Uterus (tissue), 4 donors: ENCODE data around the gene PSMC3IP. TPM values are rescaled to one million over a fixed set of nuclear protein-coding genes. Genes with fewer than 3 reads are reported as not detected.
"Not testable (repeated sequence)": the region's sequence is repeated elsewhere in the genome, so short reads cannot be mapped to it uniquely, and the experiment has no call there.

Experiments used
- DNase-seq, 2 donors: peaks; one replicate each; pipeline ENCODE4 v3.0.0-alpha.2; 2019 to 2020
- H3K27ac ChIP-seq, 2 donors: fragments of 200-600 bp; sonication (generic); 1 replicate in 1 of 2; 2 replicates in 1 of 2; pipeline ENCODE4 v1.5.1; 2016 to 2018
- H3K27me3 ChIP-seq, 2 donors: fragments of 200-600 bp; sonication (generic); one replicate each; pipeline ENCODE4 v1.5.1; 2018 to 2019; ENCODE audit warnings: control low read depth in 1 of 2
- H3K36me3 ChIP-seq, 2 donors: fragments of 200-600 bp; sonication (generic); one replicate each; pipeline ENCODE4 v1.5.1; 2019; ENCODE audit warnings: control low read depth in 1 of 2
- H3K4me1 ChIP-seq, 2 donors: fragments of 200-600 bp; sonication (generic); one replicate each; pipeline ENCODE4 v1.5.1; 2018 to 2019; ENCODE audit warnings: control low read depth in 1 of 2
- H3K4me3 ChIP-seq, 2 donors: fragments of 200-600 bp; sonication (generic); 1 replicate in 1 of 2; 2 replicates in 1 of 2; pipeline ENCODE4 v1.5.1; 2018 to 2019; ENCODE audit warnings: mild to moderate bottlenecking in 1 of 2
- H3K9me3 ChIP-seq, 2 donors: fragments of 200-600 bp; sonication (generic); one replicate each; pipeline ENCODE4 v1.5.1; 2019; ENCODE audit warnings: control low read depth in 1 of 2
- CTCF ChIP-seq, 4 experiments: fragments of 200-600 bp in 2 of 4; fragments of 450-650 bp in 2 of 4; sonication (generic) in 2 of 4; IDR thresholded peaks; one replicate each; pipeline ENCODE4 v1.5.1; 2016 to 2019; ENCODE audit warnings: antibody characterized with exemption in 4 of 4, mild to moderate bottlenecking in 2 of 4, moderate library complexity in 1 of 4
- POLR2A ChIP-seq, 2 donors: fragments of 450-650 bp; IDR thresholded peaks; one replicate each; pipeline ENCODE4 v1.6.1; 2016; ENCODE audit warnings: antibody characterized with exemption in 2 of 2, mild to moderate bottlenecking in 1 of 2, moderate library complexity in 1 of 2
- intact Hi-C: fragments of 100-400 bp; cut with DNase I; formaldehyde crosslinking; loops from one replicate; pipeline ENCODE4 v1.15.1; 2023; ENCODE audit warnings: low total_unique reads
- total RNA-seq, 4 donors: library from RNA; depleted of rRNA in 3 of 4; stranded (reverse); fragments of >200 nt in 3 of 4; gene quantifications; one replicate each; pipeline versions ENCODE4 v1.1.0 to v1.2.4, GENCODE V29; 2014 to 2023
- donor health status: DM: yes; HTN: yes; CAD: no.

Gene PSMC3IP
- total RNA-seq, 4 donors from 2014 or later, result 2.8 to 16.5 (median 5.0) TPM

GRCh38 chr17:42547698-42548069 is 29.8 kb downstream of the PSMC3IP start:
- no peaks in the 10 kb centered on the region for H3K4me1 ChIP-seq
- TF ChIP-seq CTCF (IDR thresholded peaks at IDR 0.05), result no peak
- TF ChIP-seq POLR2A (IDR thresholded peaks at IDR 0.05), result no peak
- H3K36me3 ChIP-seq, result no peaks in the 10 kb centered on the region
- no peaks in the 10 kb centered on the region for H3K27me3 ChIP-seq
- no peak overlapping the region for H3K27ac ChIP-seq
- intact Hi-C loops, result no loop called here
- H3K9me3 ChIP-seq, result no peaks in the 10 kb centered on the region
- no peak overlapping the region for H3K4me3 ChIP-seq
- no peak for DNase-seq

GRCh38 chr17:42547001-42547461 is 30.5 kb downstream of the PSMC3IP start:
- intact Hi-C loops, result no loop called here
- H3K27ac ChIP-seq, result no peak overlapping the region
- no peaks in the 10 kb centered on the region for H3K9me3 ChIP-seq
- no peaks in the 10 kb centered on the region for H3K36me3 ChIP-seq
- DNase-seq, result no peak
- no peaks in the 10 kb centered on the region for H3K4me1 ChIP-seq
- H3K4me3 ChIP-seq, result no peak overlapping the region
- H3K27me3 ChIP-seq, result no peaks in the 10 kb centered on the region
- no peak for TF ChIP-seq CTCF (IDR thresholded peaks at IDR 0.05)

GRCh38 chr17:42545755-42546505 is 31.6 kb downstream of the PSMC3IP start:
- H3K4me1 ChIP-seq, intact Hi-C loops, H3K27ac ChIP-seq, DNase-seq, H3K9me3 ChIP-seq, H3K27me3 ChIP-seq, H3K36me3 ChIP-seq, H3K4me3 ChIP-seq: not testable (repeated sequence)

GRCh38 chr17:42544874-42545283 is 32.6 kb downstream of the PSMC3IP start:
- Histone ChIP-seq H3K9me3 (no peaks in the 10 kb centered on the region), H3K4me1 (no peaks in the 10 kb centered on the region), H3K27me3 (no peaks in the 10 kb centered on the region), H3K4me3 (no peak overlapping the region), H3K27ac (no peak overlapping the region), H3K36me3 (no peaks in the 10 kb centered on the region)
- TF ChIP-seq CTCF (IDR thresholded peaks at IDR 0.05) (no peak), POLR2A (IDR thresholded peaks at IDR 0.05) (no peak)
- intact Hi-C loops, result no loop called here
- no peak for DNase-seq

GRCh38 chr17:42543190-42544079 is 34.1 kb downstream of the PSMC3IP start:
- no peak overlapping the region for H3K4me3 ChIP-seq
- no peak for DNase-seq
- no peaks in the 10 kb centered on the region for H3K9me3 ChIP-seq
- TF ChIP-seq POLR2A (IDR thresholded peaks at IDR 0.05) (no peak), CTCF (IDR thresholded peaks at IDR 0.05) (no peak)
- intact Hi-C loops, result no loop called here
- no peak overlapping the region for H3K27ac ChIP-seq
- H3K27me3 ChIP-seq, result no peaks in the 10 kb centered on the region
- H3K4me1 ChIP-seq, result no peaks in the 10 kb centered on the region
- H3K36me3 ChIP-seq, result no peaks in the 10 kb centered on the region
